HG03558 (cell line): ENCODE measurements around the gene FBXO10.
"Not testable (repeated sequence)": the region's sequence is repeated elsewhere in the genome, so short reads cannot be mapped to it uniquely, and the experiment has no call there.

Experiments
- ATAC-seq: cut with Tn5 transposase; IDR thresholded peaks from one replicate; pipeline ENCODE4 v1.9.1; 2021; ENCODE audit warnings: moderate number of reproducible peaks; ENCODE audit not compliant: unreplicated experiment; ENCODE audit errors: extremely low read depth

Gene FBXO10

GRCh38 chr9:37517923-37518322, 58.3 kb downstream of the FBXO10 start:
- no peak for ATAC-seq

GRCh38 chr9:37515620-37516258, 60.4 kb downstream of the FBXO10 start:
- ATAC-seq = no peak

- no peak for ATAC-seq
Measured at GRCh38 chr9:37514999-37515398, 61.2 kb downstream of the FBXO10 start.

- ATAC-seq = not testable (repeated sequence)
Measured at GRCh38 chr9:37514415-37514814, 61.8 kb downstream of the FBXO10 start.

GRCh38 chr9:37512437-37512836, 63.7 kb downstream of the FBXO10 start:
- ATAC-seq = no peak

GRCh38 chr9:37511016-37512010, 64.9 kb downstream of the FBXO10 start:
- no peak for ATAC-seq

- ATAC-seq = not testable (repeated sequence)
Measured at GRCh38 chr9:37510053-37510452, 66.1 kb downstream of the FBXO10 start.

- ATAC-seq = no peak
Measured at GRCh38 chr9:37509536-37509935, 66.6 kb downstream of the FBXO10 start.

GRCh38 chr9:37508834-37509206, 67.4 kb downstream of the FBXO10 start:
- ATAC-seq = no peak

GRCh38 chr9:37508135-37508833, 67.9 kb downstream of the FBXO10 start:
- no peak for ATAC-seq

- ATAC-seq = no peak
Measured at GRCh38 chr9:37507566-37508134, 68.5 kb downstream of the FBXO10 start.

GRCh38 chr9:37504605-37505004, 71.6 kb downstream of the FBXO10 start:
- ATAC-seq = no peak

- ATAC-seq = no peak
Measured at GRCh38 chr9:37503736-37504135, 72.4 kb downstream of the FBXO10 start.

GRCh38 chr9:37501957-37502596, 74.1 kb downstream of the FBXO10 start:
- ATAC-seq = no peak

- no peak for ATAC-seq
Measured at GRCh38 chr9:37499297-37499696, 76.9 kb downstream of the FBXO10 start.

- ATAC-seq = no peak
Measured at GRCh38 chr9:37498457-37498856, 77.7 kb downstream of the FBXO10 start.

- ATAC-seq = no peak
Measured at GRCh38 chr9:37497320-37497719, 78.9 kb downstream of the FBXO10 start.

- no peak for ATAC-seq
Measured at GRCh38 chr9:37496020-37496419, 80.2 kb downstream of the FBXO10 start.

GRCh38 chr9:37495571-37495970, 80.6 kb downstream of the FBXO10 start:
- no peak for ATAC-seq

GRCh38 chr9:37491939-37492338, 84.2 kb downstream of the FBXO10 start:
- ATAC-seq = no peak
